Left renal cortex interstitium (tissue), 4 donors: Measurements from ENCODE around the gene NT5DC1. TPM values are rescaled to one million over a fixed set of nuclear protein-coding genes. Genes with fewer than 3 reads are reported as not detected.

ENCODE experiments used
- DNase-seq, 4 donors: peaks; one replicate each; pipeline ENCODE4 v3.0.0-alpha.2; 2013; ENCODE audit warnings: low read depth in 4 of 4, low spot score in 2 of 4, missing footprints in 1 of 4
- polyA plus RNA-seq, 4 donors: library from polyadenylated mRNA; unstranded; fragments of 120-200 nt; gene quantifications; one replicate each; pipeline ENCODE4 v1.2.1, GENCODE V29; 2013; ENCODE audit not compliant: insufficient read length in 4 of 4

Gene NT5DC1
- polyA plus RNA-seq, 4 donors = 37.4 to 46.4 (median 45.4) TPM

DNA sequence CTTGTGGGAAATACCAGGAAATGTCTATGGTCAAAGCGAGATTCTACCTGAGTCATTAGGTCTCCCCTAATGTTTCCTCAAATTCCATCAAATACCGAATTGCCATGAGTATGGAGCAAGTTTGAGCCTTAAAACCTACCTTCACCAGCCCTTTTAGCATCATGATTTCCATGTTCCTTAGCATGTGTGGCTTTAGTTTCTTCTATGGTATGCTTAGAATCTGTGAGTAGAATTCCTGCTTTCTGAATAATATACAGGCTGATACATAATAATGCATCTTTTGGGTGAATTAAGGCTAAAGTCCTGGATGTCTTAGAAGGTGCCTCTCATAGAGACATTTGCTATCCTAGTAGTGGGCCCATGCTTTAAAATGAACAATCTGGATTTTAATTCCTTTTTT, 121.3 kb downstream of the NT5DC1 start:
- DNase-seq = no peak

DNA sequence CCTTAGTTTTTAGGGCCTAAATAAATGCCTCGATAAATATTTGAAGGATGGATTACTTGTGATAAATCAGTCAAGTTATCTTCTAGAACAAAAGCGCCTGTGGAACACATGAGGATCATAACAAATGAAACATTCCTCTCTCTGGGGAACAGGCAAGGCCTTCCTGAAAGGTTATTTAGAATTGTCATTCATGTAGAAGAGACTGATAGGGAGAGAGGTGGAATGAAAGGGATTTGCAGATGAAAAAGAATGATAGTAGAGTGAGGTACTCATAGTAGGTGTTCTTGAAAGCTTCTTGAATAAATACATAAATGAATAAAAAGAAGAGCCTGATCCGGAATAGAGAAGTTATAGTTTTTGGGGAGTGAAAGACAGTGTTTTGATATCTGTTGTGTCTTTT, 122.7 kb downstream of the NT5DC1 start:
- no peak for DNase-seq

DNA sequence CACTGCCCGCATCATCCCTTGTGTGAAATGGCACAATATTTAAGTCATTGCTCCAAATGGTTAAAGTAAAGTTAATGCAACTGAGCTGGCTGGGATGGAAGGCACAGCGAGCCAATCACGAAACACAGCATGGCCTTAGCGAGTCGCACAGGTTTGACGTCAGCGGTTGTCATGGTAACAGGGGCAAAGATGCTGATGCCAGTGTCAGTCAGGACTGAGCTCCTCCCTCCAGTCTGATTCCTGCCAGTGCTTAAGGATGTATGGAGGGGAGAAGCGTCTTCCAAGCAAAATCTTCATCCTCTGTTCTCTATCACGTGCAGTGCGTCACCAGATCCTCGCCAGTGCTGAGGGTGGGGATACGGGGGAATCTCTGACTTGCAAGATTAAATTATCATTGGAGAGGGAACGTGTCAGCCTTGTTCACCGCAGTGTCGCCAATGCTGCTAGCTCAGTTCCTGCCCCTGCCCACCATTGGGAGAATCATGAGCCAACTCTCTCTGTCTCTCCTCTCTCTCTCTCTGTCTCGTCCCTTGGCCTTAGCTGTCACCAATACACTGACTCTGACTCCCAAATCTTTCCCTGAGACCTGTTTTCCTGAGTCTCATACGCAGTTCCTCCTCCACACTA, 128.7 kb downstream of the NT5DC1 start:
- peak; percentile 81 to 94 (median 82) for DNase-seq

DNA sequence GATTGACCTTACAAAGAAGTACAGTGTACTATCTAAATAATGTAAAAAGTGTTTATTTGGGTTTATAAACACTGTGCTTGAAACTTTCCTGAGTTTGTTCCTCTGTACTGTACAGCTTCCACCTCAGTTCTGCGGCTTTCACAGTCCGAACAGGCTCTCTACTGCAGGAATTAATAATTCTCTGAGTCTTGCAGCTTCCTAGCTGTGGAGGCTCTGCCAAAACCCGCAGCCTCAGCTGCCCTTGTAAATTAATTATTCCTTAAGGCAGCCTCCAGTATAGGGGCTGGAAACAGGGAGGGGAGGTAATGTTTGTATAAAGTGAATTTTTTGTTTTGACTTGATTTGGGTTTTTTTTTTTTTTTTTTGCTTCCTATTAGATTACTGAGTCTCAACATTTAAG, 134.0 kb downstream of the NT5DC1 start:
- no peak for DNase-seq

DNA sequence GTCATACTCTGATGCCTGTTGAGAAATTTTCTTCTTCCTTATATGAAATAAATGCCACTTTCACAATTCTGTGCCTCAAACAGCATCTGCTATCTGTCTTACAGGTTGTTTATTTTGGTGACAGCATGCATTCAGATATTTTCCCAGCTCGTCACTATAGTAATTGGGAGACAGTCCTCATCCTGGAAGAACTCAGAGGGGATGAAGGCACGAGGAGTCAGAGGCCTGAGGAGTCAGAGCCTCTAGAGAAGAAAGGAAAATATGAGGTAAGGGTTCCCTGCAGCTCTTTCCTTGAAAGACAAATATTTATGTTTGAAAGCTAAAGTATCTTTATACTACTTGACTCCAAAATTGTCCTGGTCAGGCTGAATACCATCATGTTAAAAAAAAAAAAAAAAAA, 137.4 kb downstream of the NT5DC1 start:
- no peak for DNase-seq

DNA sequence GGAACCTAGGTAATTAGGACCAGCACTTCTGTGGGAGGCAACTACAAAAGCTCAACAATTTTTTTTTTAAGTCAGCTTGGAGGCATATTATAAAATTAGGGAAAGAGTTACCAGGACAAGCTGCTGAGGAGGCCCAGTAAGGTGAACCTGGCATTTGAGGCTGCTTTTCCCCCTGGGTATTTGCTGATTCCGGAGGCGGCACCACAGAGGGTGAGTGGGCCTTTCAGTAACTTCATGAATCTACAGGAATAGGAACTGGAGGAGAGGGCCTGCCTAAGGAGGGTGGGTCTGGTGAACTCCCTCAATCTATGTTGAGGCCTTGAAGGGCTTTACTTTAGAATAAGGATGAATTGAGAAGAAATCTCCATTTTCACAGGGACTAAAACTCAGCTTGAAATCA, 138.6 kb downstream of the NT5DC1 start:
- DNase-seq = no peak

DNA sequence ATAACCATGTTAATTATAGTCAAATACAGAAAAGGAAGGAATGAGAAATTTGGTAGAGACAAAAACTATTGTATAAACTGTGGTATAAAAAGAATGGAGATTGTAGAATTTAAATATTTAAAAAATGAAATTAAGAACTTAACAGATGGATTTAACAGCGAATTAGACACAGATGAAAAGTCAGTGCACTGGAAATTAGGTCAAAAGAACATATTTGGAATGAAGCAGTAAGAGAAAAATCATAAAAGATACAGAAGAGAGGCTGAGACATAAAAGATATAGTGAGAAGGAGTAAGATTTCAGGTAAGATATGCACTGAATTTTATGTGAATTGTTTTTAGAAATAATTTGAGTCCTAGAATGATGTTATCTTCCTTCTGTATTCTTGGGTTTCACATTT, 139.2 kb downstream of the NT5DC1 start:
- no peak for DNase-seq

DNA sequence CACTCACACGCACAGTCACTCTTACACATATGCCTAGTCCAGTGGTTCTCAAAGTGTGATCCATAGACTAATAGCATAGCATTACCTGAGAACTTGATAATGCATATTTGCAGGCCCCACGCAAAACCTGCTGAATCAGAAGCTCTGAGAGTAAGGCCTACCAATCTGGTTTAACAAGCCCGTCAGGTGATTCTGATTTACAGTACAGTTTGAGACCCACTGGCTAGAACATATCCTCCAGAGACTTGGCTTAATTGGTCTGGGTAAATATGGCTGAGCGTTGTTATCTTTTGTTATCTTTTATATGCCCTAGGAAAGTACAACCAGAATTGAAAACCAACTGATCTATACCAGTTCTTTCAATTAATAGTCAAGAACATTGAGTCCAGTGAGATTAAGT, 143.6 kb downstream of the NT5DC1 start:
- no peak for DNase-seq

DNA sequence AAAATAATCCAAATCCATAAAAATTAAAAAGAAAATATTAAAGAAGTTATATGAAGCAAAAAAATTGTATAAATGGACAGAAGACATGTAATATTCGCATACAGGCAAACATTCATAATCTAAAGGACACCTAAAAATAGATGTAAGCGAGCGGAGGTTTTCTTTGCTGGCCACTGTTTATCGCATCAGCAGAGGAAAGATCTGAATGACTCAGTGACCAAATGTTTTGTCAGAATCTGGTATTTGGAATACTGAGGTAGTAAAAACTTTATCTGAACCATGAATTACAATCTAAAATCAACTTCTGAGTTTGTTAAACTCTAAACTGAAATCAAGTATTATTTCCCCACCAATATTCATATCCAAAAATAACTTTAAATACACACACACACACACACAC, 145.4 kb downstream of the NT5DC1 start:
- DNase-seq = no peak

DNA sequence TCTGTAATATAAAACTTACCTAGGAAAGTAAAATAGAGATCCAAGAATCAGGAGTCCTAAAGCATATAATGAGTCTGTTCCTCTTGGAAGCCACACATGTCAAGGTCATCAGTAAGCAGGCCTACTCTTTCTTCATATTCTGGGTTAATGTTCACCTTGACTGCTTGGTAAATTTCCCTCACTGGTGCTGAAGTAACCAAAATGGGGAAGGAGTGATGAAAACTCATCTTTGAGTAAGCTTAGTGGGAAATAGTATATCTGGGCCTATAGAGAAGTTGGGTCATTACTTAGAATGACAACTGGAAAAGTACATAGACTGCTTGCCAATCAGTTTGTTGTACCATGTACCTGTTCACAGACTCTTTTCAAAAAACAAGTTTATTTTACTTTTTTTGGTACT, 146.6 kb downstream of the NT5DC1 start:
- no peak for DNase-seq

DNA sequence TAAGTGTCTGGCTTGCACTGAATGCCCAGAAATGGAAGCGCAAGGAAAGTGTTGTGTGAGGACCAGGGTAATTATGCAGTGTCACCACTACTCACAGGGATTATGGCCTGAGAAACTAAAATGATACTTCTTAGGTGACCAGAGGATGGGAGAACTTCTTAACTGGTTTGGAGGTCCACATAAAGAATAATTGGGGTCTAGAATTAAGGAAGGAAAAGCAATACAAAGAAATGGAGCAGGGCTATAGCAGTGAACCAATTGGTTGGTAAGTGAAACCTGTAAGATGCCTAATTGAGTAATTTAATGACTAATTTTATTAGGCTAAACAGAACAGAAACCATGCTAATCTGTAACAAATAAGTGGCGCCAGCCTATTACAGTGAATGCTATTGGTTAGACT, 147.9 kb downstream of the NT5DC1 start:
- DNase-seq = no peak

DNA sequence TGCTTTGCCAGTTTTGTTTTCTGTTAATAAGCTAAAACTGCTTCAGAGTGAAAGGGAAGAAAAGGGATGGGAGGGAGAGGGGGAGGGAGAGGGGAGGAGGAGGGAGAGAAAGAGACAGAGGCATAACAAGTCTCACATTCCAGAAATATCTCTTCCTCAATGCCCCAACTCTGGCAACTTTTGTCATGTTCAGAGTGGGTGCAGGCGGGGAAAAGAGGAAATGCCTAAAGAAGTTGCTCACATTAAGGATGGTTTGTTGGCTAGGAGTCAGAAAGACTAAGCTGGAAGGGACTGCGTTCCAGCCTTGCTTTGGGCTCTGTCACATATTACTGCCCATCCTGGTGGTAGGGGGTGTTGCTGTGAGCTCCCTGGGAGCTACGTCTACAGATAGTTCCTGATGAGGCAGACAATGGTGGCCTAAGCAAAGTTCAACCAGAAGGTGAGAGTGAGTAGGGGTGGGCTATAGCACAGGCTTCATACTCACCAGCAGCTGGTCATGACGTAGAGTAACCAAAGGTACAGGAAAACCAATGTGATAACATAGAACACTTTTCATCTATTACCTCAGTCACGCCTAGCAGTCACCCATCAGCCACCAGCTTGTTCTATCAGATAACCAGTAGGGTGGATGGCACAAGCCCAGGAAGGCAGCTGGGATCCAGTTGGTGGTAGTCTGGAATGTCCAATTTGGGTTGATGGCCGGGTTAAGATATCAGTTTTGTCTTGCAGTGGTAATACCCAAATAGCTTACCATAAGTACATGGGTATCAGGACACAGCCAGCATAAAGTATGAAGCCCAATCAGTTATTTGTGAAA, 151.1 kb downstream of the NT5DC1 start:
- no peak for DNase-seq

DNA sequence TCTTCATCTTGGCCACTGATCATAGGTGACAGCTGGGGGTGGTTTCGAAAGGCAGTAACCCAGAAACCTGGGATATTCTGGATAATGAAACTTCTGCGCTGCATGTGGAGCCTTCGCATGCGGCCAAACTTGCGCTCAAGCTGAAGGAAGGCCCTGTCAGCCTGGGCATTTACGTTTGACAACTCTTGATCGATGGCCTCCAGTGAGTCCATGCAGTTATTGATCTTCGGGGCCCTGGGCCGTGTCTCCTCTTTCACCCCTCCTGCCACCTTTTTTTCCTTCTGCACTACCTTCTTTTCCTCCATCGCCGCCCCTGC, 152.5 kb downstream of the NT5DC1 start:
- no peak for DNase-seq

DNA sequence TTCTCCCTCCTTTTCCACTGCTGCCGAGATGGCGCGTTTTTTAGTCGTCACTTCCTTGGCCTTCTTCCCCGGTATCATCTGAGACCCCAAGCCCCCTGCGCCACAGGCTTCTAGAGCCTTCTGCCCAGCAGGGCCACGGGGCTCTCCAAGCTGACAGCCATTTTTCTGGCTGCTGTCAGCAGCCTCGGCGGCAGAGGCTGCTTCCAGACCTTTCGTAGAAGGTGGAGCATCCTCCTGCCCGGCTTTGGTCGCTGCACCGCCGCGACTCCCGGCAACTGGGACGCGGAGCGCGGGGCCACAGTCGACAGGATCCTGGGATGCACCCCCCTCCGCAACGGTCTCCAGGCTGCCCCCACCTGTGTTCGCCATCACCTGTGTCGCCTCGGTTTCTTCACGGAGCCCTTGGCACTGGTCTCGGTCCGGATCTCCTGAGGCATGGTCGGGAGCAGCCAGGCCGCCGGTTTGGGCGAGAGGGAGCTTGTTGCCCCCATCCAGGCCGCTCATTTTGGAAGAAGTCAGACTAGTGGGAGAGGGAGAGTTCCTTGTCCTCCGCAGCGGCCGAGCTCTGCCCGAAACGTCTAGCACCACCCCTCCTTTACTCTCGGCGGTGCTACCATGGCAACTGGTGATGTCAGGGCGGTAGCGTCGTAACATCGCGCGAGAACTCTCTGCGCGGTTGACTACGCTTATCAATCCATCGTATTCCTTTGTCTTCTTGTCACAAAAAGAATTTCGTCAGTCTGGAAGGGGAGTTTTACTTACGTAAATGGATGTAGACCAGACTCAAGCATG, 153.0 kb downstream of the NT5DC1 start, which contains the start of gene TSPYL4:
TSS of gene TSPYL4 (minus strand) at position 571 of the 792 bp plus-strand sequence. CDS start at position 504, 67 bp downstream.
- DNase-seq = peak; percentile 92 to 97 (median 96)

DNA sequence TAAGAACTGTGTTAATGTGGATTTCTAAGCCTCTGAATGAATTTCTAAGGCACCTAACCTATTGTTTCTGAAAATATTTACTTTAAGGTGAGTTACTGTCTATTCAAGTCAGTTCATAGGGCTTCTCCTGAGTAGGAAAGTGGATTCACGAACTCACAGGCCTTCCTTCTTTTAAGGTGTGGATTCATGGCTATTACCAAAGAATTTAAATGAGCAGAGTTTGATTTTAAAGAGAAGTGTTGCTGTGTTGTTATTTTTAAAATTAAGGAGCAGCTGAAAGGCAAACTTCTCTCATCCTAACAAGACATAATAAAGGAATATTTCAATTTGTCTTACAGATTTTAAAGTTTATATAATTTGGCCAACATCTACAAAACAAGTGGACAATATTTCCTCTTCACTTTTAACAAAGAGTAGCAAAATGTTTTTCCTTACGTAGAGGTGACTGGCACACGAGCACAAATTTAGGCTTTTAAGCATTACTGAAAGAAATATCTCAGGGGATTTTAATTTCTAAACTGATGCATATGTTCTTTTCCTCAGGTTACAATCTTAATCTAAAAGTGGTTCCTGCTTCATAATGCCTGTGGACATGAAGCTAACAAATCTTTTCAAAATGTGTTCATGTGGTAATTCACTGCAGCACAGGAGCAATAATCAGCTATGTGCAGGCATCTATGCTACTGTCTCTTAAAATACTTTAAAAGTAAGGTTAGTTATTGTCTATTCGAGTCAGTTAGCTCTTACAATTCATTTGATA, 153.8 kb downstream of the NT5DC1 start:
- no peak for DNase-seq

DNA sequence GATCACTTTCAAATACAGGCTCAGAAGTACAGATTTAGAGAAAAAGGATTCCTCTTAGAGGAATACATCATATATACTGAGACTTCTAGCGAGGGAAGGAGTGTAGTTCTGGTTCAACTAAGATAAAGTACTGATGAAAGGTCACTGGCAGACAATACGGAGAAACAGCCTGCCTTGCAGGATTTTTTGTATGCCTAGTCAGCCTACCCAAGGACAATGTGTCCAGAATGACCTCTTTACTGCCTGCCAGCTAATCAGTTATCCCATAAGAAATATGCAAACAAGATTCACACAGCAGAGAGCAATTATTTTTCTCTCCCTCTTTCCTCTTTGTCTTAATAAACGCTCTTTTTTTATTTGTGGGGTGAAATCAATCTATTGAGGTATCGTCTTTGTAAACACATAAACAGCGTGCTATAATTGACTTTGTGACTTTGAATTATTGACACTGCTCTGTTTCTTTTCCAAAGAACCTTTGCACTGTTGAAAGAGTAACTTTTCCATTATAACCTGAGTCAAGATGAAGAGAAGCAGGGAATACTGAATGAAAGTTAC, 154.7 kb downstream of the NT5DC1 start:
- no peak for DNase-seq

DNA sequence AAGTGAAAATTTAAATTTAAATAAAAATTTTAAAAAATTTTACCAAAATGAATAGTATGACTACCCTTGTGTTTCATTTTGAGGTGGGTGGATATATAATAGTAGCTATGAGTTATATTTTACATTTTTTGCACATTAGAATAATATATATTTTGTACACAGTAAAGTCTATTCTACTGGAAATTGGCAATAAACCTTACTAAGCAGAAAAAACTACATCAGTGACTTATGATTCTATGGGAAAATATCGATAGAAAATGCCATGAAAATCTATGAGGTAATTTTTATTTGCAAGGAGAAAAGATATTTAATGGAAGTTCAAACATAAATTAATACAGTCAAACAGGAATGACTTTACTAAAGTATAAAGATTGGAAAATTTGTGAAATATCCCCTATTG, 156.0 kb downstream of the NT5DC1 start:
- DNase-seq = no peak

DNA sequence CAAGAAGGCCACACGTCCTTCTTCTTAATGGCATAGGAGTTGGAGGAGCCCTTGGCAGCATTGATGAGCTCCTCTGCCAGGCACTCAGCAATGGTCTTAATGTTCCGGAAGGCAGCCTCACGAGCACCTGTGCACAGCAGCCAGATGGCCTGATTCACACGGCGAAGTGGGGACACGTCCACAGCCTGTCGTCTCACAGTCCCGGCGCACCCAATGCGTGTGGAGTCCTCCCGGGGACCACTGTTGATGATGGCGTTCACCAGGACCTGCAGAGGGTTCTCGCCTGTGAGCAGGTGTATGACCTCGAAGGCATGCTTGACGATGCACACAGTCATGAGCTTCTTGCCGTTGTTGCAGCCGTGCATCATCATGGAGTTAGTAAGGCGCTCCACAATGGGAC, 157.9 kb downstream of the NT5DC1 start:
- DNase-seq = no peak

DNA sequence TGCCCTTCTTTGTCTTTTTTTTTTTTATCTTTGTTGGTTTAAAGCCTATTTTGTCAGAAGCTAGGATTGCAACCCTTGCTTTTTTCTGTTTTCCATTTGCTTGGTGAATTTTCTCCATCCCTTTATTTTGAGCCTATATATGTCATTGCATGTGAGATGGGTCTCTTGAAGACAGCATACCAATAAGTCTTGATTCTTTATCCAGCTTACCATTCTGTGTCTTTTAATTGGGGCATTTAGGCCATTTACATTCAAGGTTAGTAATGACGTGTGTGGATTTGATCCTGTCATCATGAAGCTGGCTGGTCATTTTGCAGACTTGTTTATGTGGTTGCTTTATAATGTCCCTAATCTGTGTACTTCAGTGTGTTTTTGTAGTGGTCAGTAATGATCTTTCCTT, 162.7 kb downstream of the NT5DC1 start:
- no peak for DNase-seq

DNA sequence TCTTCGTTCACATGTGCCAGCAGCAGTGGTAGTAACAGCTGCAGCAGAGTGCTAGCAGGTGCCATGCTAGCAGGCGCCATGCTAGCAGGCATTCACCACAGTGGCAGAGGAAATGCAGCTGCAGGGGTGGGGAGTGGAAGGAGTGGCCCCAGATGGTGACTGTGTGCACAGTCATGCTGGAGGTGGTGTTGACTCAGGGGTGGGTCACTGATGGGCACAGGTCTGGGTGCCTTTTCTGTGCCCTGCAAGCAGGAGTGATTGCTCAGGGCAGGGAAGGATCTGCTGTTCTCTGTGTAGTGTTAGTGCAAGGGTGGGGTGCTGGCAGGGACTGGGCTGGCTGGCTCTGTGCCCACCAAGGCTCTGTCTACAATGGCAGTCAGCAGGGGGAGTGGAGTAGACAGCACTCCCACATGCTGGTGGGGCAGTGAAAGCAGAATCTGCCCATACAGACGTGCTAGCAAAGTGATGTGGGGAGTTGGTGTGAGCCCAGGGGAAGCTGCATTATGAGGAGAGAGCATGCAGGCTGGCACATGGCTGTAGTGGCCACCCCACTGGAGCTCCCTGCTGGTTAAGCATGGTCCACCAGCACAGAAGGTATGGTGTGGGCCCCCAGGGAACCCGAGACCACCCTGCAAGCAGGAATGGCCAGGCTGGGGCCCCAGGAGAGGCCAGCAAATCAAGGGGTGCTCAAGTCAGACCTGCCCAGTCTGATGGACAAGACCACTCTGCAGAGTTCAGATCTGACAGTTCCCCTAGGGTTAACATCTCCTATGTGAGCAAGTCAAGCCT, 164.6 kb downstream of the NT5DC1 start:
- DNase-seq = no peak
